GM19238 (cell line): Measurements from ENCODE around the gene ME2.
"Not testable (repeated sequence)": the region's sequence is repeated elsewhere in the genome, so short reads cannot be mapped to it uniquely, and the experiment has no call there.

Experiments used
- DNase-seq: peaks from one replicate; pipeline ENCODE4 v3.0.0; 2011; ENCODE audit warnings: low spot score; ENCODE audit not compliant: insufficient read length

Gene ME2

GRCh38 chr18:50970006-50970405, 91.1 kb downstream of the ME2 start:
- no peak for DNase-seq

- DNase-seq, result not testable (repeated sequence)
Measured at GRCh38 chr18:50972404-50972803, 93.5 kb downstream of the ME2 start.

DNA sequence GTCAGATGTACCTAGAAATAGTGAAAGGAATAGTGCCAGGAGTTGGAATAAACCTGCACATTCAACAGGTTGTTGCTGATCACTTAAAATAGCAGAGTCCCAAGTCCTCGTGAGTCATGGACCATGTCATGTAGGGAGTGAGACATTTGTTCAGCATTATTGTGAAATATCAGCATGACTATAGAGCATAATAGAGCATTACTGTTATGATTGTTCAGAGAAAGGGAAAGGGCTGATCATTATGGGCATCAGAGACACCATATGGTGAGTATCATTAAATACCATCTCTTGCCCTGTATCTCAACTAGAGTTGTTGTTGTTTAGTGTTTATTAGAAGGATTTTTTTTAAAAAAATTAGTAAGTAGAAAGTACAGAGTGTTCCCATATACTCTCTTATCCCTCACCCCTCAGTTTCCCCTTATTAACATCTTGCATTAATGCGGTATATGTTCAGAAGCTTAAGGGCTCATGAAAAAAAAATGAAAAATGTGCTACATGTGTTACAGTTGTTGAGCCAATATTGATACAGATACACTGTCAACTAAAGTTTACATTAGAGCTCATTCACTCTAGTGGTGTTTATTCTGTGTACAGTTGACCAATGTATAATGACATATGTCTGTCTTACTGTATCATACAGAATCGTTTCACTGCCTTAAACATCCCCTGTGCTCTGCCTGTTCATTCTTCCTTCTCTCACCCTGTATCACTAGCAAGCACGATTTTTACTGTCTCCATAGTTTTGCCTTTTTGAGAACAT, 94.6 kb downstream of the ME2 start:
- DNase-seq, result no peak

DNA sequence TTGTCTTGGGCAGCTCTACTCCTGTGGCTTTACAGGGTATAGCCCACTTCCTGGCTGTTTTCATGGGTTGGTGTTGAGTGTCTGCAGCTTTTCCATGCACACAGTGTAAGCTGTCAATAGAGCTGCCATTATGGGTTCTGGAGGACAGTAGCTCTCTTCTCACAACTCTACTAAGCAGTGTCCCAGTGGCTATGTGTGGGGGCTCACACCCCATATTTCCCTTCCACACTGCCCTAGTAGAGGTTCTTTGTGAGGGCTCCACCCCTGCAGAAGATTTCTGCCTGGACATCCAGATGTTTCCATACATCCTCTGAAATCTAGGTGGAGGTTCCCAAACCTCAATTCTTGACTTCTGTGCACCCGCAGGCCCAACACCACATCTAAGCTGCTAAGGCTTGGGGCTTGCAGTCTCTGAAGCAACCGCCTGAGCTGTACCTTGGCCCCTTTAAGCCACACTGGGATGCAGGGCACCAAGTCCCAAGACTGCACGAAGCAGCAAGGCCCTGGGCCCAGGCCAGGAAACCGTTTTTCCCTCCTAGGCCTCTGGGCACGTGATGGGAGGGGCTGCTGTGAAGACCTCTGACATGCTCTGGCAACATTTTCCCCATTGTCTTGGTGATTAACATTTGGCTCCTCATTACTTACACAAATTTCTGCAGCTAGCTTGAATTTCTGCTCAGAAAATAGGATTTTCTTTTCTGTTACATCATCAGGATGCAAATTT, 98.3 kb downstream of the ME2 start:
- DNase-seq, result no peak

GRCh38 chr18:50981381-50981780, 102.5 kb downstream of the ME2 start:
- no peak for DNase-seq

GRCh38 chr18:50982086-50982801, 103.3 kb downstream of the ME2 start:
- no peak for DNase-seq

DNA sequence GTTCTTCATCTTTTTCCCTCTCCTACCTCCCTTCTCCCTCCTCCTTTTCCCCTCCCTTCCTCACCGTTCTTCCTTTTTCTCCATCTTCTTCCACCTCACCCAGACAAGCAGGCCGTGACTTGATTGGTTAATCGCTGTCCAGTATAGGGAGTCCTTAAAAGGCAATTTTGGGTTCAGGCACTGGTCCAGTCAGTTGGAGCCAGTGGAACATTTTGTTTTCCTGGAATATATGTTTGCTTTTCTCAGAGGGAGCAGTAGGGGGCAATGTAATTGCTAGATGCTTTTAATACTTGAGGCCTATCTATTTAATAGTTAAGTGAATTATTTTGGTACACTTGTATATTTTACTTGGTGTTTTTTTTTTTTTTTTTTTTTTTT, 103.9 kb downstream of the ME2 start:
- DNase-seq, result no peak

- DNase-seq, result no peak
Measured at GRCh38 chr18:50986360-50987087, 107.6 kb downstream of the ME2 start.

- DNase-seq, result no peak
Measured at GRCh38 chr18:50987261-50987660, 108.3 kb downstream of the ME2 start.

DNA sequence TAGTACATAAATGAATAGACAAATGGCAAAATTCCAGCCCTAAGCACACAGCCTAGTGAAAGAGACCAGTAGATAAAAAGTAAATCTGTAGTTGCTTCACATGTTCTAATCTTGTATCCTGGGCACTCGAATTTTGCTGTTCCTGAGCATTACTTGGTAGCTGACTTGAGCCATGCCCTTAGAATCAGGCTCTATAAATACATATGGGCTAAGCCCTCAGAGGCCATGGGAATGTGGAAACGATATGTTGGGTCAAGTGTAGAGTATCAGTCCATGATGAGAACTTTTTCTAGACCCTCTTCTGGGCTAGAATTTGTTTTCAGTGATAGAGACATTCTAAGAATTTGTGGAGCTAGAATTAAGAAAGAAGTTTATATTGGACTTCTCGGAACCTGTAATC, 110.8 kb downstream of the ME2 start:
- no peak for DNase-seq

GRCh38 chr18:50992351-50992762, 113.4 kb downstream of the ME2 start:
- DNase-seq, result no peak

- no peak for DNase-seq
Measured at GRCh38 chr18:50994031-50994430, 115.1 kb downstream of the ME2 start.

DNA sequence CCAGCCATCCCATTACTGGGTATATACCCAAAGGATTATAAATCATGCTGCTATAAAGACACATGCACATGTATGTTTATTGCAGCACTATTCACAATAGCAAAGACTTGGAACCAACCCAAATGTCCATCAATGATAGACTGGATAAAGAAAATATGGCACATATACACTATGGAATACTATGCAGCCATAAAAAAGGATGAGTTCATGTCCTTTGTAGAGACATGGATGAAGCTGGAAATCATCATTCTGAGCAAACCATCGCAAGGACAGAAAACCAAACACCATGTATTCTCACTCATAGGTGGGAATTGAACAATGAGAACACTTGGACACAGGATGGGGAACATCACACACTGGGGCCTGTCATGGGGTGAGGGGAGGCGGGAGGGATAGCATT, 124.3 kb downstream of the ME2 start:
- DNase-seq, result not testable (repeated sequence)
